Measurements from ENCODE around the gene BCL6B.
"Not testable (repeated sequence)": the region's sequence is repeated elsewhere in the genome, so short reads cannot be mapped to it uniquely, and the experiment has no call there.

The BCL6B gene

DNA sequence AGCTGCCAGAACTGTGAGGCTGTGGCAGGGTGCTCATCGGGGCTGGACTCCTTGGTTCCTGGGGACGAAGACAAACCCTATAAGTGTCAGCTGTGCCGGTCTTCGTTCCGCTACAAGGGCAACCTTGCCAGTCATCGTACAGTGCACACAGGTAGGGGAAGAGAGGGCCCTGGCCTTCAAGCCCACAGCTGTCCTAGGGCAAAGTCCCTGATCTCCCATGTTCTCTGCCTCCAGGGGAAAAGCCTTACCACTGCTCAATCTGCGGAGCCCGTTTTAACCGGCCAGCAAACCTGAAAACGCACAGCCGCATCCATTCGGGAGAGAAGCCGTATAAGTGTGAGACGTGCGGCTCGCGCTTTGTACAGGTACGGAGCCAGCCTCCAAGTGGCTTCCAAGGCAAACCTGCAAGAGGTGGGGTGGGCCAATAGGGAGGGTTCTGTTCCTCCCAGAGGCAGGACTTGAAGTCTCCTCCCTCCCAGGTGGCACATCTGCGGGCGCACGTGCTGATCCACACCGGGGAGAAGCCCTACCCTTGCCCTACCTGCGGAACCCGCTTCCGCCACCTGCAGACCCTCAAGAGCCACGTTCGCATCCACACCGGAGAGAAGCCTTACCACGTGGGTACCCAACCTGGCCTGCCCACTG, 3.7 kb downstream of the BCL6B start:
- FAIRE-seq (no peak), DNase-seq (ENCODE audit: insufficient read length, low spot score) (no peak)

DNA sequence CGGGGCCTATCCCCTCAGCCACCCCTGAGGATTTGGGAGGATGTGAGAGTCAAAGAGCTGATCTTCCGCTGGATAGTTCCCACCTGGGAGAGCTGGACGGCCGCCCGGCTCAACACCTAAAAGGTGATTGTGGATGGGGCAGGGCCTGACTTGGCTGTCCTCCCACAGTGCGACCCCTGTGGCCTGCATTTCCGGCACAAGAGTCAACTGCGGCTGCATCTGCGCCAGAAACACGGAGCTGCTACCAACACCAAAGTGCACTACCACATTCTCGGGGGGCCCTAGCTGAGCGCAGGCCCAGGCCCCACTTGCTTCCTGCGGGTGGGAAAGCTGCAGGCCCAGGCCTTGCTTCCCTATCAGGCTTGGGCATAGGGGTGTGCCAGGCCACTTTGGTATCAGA, 4.5 kb downstream of the BCL6B start:
- no peak for FAIRE-seq

DNA sequence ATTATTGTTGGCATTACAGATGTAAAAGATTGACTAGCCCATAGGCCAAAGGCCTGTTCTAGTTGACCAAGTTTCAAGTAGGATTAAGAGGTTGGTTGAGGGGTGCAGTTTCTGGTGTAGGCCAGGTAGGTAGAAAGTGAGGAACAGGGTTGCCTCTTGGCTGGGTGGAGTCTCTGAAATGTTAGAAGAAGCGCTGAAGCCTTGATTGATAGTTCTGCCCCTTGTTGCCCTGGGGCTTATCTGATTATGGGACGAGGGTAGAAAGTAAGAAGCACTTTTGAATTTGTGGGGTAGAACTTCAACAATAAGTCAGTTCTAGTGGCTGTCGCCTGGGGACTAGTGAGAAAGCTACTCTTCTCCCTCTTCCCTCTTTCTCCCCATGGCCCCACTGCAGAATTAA, 6.2 kb downstream of the BCL6B start:
- DNase-seq (ENCODE audit: insufficient read length, low spot score) (no peak), FAIRE-seq (no peak)

More for the DNA sequence above, 4.5 kb downstream of the BCL6B start:
- DNase-seq (ENCODE audit: insufficient read length, low spot score) = no peak

DNA sequence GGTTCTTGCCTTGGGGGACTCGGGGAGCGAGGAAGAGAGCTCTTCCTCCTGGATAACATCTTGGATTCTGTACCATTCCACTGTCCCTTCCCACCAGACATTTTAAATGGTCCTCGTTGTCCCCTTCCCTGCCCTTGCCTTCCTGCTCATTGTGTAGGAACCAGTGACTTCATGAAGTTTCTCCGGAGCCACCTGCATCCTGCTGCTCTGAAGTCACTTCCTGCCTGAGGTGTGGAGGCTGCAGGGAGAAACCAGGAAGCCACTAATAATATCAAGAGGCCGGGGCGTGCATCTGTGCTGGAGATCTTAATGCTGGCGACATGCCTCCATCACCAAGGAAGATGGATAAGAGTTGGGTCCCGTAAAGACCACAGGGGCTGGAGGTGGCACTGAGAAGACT, 6.8 kb downstream of the BCL6B start:
- DNase-seq (ENCODE audit: insufficient read length, low spot score) (no peak), FAIRE-seq (no peak)

DNA sequence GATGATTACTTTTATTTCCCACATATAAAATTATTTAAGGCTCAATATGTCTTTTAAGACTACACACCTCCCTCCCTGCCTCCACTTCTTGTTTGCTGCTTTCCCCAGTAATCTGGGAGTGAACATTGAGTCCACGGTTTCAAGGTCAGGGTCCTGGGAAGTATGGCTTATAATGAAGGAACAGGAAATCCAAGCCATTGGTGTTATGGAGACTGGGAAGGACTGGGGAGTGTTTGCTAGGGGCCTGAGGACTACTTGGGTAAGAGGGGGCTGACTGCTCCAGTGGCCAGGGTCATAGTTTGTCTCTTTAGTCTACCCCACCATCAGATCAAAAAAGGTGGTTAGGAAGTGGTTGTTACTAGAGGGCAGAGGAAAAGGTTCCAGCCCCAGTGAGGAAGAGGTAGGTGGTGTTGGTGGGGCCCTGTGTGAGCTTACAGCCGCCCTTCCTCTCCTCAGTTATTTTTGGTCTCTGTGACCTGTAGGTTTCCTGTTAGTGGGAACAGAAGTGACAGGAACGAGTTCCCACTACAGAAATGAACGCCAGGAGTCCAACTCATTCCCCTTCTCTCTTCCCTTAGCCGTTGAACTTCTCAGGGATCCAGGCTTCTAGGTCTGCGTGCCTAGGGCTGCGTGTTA, 12.2 kb downstream of the BCL6B start:
- FAIRE-seq (no peak), DNase-seq (ENCODE audit: insufficient read length, low spot score) (no peak)

DNA sequence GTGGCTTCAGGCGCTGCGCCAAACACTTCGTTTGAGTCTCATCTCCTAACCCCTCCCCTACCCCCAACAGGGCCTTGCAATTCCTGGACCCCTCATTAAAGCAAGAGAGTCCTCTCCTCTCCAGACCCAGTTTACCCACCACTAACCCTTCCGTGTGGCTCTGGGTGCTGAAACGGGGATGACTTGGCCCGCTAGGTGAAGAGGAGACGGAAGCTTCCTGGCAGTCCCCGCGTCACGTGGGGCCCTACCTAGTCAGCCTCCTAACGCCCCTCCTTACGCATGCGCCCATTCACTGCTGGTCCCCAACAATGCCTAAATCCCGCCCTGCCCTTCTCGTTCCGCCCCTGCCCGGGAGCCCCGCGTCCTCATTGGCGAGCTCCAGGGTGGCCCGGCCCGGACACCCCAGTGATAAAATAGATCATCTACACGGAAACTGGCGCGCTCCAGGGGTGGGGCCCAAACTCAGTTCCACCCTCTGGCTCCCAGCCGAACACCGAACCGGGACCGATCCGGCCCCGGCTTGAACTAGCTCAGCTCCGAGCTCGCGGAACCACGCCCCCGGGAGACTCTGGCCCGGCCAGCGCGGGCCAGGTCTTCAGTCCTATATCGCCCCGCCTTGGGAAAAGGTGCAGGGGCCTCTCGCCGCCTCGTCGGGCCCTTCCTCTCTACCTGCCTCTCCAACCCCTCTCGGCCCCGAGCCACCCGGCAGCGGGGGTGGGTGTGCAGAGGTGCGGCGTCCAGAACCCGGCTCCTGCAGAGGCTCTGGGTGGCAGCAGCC, 12.9 kb downstream of the BCL6B start, which contains the start of gene SLC16A13:
Gene SLC16A13 (plus strand): TSS at position 425 of the 778 bp plus-strand sequence. CDS start 368 bp downstream, outside the sequence.
- FAIRE-seq (peak; percentile 99), DNase-seq (ENCODE audit: insufficient read length, low spot score) (peak; percentile 98)

DNA sequence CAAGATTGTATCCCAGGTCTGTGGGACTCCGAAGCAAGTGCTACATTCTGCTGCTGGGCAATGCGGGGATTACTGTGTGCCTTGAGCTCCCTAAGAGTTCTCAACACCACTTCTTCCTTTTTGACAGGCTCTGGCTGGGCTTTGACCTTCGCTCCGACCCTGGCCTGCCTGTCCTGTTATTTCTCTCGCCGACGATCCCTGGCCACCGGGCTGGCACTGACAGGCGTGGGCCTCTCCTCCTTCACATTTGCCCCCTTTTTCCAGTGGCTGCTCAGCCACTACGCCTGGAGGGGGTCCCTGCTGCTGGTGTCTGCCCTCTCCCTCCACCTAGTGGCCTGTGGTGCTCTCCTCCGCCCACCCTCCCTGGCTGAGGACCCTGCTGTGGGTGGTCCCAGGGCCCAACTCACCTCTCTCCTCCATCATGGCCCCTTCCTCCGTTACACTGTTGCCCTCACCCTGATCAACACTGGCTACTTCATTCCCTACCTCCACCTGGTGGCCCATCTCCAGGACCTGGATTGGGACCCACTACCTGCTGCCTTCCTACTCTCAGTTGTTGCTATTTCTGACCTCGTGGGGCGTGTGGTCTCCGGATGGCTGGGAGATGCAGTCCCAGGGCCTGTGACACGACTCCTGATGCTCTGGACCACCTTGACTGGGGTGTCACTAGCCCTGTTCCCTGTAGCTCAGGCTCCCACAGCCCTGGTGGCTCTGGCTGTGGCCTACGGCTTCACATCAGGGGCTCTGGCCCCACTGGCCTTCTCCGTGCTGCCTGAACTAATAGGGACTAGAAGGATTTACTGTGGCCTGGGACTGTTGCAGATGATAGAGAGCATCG, 15.4 kb downstream of the BCL6B start:
- DNase-seq (ENCODE audit: insufficient read length, low spot score) (no peak), FAIRE-seq (no peak)

DNA sequence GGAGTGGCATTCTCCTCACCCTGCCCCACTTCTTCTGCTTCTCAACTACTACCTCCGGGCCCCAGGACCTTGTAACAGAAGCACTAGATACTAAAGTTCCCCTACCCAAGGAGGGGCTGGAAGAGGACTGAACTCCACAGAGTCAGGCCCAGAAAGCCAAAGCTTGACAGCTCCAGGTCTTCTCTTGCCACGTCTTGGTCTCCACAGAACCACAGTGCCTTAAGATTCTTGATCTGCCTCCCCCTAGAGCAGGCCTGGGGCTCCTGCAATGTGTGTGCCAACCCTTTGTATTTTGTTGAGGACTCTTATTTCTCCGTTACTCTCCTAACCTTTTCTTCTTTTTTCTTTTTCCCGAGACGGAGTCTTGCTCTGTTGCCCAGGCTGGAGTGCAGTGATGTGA, 17.0 kb downstream of the BCL6B start:
- DNase-seq (ENCODE audit: insufficient read length, low spot score) (no peak), FAIRE-seq (no peak)

DNA sequence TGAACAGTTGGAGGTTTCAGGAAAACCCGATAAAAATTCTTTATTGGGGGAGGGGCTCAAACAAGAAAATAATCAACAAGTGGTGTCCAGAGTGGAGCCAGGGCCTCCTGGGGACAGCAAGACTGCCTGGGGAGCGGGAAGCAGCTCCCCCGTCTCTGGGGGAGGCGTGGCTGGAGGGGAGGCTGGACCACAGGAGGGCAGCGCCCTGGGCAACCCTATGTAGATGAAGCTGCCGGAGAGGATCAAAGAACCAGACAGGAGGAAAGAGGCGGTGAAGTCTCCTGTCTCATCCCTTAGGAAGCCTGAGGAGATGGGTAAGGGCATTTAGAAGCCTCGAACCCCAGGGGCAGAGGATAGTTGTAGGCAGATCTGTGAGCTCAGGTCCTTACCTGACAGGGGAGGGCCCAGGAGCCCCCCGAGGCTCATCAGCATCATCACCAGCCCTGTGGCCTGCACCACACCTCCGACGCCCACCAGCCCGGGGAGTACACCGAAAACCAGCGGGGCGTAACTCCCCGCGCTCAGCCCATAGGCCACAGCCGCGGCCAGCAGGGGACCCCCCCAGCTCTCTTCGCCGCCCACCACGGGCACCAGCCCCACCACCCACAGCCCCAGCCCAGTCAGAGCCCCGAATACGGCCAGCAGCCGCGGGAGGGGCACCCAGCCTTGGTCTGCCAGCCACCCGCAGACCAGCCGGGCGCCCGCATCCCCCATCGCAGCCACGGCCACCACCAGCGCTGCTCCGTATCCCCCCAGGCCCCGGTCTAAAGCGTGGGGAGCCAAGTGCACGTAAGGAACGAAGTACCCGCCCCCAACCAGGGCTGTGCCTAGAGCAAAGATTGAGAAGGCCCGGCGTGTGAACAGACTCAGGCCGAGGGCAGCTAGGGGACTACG, 19.0 kb downstream of the BCL6B start:
- no peak for DNase-seq (ENCODE audit: insufficient read length, low spot score)
- peak; percentile 11 for FAIRE-seq

DNA sequence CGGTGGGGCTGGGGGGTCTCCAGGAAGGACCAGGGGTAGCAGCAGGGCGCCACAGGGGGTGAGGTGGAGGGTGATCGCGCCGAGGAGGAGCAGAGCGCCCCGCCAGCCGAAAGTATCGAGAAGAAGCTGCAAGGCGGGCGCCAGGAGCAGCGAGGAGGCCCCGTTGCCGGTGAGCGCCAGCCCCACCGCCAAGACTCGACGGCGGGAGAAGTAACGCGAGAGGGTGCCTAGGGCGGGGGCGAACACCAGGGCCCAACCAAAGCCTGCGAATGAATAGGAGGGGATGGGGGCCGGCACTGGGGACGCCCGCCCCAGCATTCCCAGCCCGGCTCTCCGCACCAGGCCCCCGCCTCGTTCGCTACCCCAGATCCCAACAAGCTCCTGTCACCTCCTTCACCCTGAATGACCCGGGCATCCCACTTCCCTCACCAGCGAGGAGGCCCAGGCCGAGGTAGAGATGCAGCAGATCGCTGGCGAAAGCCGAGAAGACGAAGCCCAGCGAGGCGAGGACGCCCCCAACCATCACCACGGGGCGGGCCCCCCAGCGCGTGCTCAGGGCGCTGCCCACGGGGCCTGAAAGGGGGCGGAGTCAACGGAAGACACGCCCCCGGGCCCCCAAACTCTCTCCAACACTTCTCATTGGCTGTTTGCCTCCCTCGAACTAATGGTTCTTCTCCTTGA, 19.8 kb downstream of the BCL6B start:
- DNase-seq (ENCODE audit: insufficient read length, low spot score) (no peak), FAIRE-seq (no peak)

DNA sequence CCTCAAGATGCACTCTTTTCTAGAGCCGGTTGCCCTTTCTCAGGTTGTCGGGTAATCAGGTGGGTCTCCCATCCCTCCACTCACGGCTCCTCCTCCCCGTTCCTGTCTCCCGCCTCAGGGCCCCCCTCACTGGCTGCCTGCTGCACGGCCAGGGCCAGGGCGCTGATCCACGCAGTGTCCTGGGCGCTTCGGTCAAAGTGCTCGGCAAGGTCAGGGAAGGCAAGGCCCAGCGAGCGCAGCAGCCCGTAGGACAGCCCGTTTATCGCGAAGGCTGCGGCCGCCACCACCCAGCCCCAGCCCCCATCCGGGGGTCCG, 20.3 kb downstream of the BCL6B start:
- no peak for DNase-seq (ENCODE audit: insufficient read length, low spot score)
- FAIRE-seq = no peak

DNA sequence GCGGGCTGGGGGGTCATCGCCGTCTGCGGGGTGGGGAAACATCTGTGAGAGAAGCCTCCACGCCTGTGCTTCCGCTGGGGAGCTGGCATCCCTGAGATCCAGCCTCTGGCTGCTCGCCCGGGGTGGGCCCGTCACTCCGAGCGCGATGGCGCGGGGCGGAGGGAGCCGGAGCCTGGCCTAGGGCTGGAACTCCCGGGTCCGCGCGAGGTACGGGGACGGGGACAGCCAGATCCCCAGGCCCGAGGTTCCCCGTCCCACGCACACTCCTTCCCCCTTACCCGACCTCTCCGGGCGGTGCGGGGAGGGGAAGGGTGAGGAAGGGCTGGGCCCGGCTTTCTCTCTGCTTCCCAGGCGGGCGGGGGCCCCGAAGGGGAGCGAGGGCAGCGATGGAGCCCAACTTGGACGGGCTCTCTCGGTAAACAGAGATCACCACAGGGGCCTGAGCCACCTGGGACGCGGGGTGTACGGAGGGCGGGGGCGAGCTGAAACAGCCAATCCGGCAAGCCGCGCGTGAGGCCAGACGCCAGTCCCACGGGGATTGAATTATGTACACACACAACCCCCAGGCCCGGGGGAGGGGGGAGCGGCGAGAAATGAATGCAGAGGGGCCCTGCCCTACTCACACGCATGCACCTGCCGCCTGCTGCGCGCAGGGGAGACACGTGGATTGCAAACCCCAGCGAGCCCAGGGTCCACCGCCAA, 20.8 kb downstream of the BCL6B start, which contains the start of gene SLC16A11:
Gene SLC16A11 (minus strand): TSS at position 596 of the 702 bp plus-strand sequence. CDS start 579 bp downstream, at position 17.
- FAIRE-seq = no peak
- DNase-seq (ENCODE audit: insufficient read length, low spot score) = no peak

DNA sequence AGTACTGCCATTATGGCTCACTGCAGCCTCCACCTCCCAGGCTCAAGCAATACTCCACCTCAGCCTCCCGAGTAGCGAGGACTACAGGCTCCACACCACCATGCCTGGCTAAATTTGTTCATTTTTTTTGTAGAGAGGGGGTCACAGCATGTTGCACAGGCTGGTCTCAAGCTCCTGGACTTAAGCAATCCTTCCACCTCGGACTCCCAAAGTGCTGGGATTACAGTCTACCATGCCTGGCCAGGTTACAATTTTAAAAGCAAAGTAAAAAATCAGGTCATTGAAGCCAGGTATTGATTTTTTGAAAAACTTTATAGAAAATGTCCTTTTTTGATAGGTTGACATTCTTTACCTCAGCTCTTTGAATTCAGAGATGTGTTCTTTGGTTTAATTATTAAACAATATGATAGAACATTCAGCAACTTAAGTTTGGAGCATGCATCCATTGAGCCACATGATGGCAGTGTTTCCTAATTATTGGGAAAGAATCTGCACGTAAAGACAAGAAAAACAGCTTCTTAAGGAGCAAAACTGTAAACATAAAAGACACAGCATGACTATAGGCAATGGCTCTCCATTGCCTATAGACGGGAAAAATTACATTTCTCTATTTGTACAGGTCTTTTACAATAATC, 22.8 kb downstream of the BCL6B start:
- FAIRE-seq (peak; percentile 90), DNase-seq (ENCODE audit: insufficient read length, low spot score) (no peak)

DNA sequence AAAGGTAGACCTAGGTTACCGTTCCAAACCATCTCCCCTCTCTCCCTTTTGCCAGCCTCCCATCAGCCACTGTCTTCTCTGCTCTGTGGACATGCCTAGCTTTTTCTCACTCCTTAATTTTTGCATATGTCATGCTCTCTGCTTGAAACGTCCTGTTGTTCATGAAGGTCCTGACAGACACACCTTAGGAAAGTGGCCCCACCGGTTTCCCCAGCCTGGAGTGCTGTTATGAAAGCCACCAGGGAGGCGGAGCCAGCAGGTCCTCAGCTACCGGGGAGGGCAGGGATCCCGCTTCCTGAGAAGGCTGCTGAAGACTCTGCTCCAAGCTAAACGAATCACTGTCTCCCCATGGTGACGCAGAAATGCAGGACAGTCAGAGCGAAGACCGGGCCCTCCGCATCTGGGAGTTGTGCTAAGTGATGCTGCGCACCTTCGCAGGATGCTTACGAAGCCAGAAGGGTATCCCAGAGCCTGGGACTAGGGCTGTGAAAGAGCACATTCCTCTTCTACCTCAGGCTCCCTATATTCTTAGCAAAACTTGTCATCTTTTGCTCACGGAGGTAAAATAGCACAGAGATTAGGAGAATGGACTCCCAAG, 23.4 kb downstream of the BCL6B start:
- FAIRE-seq (peak; percentile 64), DNase-seq (ENCODE audit: insufficient read length, low spot score) (no peak)

DNA sequence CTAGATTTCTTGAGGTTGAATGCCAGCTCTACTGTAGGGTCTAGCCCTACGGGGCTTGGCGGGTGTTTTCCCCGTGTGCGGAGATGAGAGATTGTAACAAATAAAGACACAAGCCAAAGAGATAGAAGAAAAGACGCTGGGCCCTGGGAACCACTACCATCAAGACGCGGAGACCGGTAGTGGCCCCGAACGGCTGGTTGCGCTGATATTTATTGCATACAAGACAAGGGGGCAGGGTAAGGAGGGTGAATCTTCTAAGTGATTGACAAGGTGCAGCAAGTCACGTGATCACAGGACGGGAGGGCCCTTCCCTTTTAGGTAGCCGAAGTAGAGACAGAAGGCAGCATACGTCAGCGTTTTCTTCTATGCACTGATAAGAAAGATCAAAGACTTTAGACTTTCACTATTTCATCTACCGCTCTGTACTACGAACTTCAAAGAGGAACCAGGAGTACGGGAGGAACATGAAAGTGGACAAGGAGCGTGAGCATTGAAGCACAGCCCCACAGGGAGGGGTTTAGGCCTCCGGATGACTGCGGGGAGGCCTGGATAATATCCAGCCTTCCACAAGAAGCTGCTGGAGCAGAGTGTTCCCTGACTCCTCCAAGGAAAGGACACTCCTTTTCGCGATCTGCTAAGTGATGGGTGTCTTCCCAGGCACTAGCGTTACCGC, 24.0 kb downstream of the BCL6B start:
- FAIRE-seq; DNase-seq (ENCODE audit: insufficient read length, low spot score): not testable (repeated sequence)

DNA sequence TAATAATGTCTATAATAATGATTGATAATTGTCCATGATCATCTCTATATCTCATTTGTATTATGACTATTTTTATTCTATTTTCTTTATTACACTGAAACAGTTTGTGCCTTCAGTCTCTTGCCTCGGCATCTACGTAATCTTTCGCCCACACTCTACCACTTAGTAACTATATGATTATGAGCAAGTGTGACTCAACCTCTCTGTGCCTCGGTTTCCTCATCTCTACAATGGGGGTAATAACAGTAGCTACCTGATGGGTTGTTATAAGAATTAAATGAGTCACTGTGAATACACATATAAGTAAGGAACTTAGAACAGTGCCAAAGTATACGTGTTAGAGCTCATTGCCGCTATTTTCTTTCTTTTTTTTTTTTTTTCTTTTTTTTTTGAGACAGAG, 24.7 kb downstream of the BCL6B start:
- DNase-seq (ENCODE audit: insufficient read length, low spot score) = no peak
- no peak for FAIRE-seq

DNA sequence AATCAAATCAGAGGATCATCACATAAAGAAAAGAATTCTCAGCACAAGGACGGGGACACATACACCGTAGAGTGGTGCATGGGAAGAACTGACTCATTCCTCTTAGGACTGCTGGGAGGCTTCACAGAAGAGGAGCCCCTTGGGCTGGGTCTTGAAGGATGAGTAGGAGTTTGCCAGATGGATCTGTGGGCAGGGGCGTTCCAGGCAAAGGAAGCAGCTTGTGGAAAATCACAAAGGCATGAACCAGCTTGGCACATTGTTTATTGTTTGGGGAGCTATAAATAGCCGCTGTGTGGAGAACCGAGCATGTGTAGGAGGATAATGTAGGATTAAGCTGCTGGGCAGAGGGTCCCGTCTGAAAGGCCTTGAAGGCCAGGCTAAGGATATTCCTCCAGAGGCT, 26.1 kb downstream of the BCL6B start:
- DNase-seq (ENCODE audit: insufficient read length, low spot score) (no peak), FAIRE-seq (no peak)

All from GM19239 (cell line).